GM19372 (cell line): ENCODE results near the gene SLC22A23.

Experiments used
- ATAC-seq: cut with Tn5 transposase; IDR thresholded peaks from one replicate; pipeline ENCODE4 v1.9.1; 2021; ENCODE audit warnings: mild to moderate bottlenecking, low read depth, moderate library complexity; ENCODE audit not compliant: unreplicated experiment

SLC22A23 gene

DNA sequence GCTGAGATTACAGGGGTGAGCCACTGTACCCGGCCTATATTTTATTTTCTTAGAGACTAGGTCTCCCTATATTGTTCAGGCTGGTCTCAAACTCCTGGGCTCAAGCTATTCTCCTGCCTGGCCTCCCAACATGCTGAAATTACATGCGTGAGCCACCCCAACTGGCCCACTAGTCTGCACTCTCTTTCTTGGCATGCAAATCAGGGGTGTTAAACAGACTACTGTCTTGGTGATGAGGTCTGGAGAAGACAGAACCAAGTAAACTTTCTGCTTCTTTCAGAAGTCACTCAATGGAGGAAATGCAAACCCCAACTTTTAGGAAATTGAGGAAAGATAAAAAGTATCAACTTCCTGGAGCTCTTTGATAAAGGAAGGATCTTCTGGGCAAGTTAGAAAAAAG lies 221.4 kb downstream of the SLC22A23 start:
- ATAC-seq: no peak

DNA sequence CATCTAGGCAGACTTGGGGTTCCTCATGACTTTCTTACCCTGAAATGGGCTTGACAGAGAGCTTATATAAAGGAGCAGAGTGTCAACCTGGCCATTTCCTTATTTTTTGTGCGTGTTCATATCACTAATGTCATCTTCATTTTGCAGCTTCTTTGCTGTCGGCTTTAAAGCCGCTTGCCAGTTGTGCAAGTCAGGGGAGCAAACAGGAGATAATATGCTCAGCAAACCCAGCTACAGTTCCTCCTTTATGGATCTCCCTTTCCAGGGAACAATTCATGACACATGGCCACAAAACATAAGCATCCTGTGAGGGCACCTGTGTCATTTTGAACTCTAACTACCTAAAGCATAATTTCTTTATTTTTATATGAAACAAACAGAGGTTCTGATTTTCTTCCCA lies 222.9 kb downstream of the SLC22A23 start:
- ATAC-seq: no peak

DNA sequence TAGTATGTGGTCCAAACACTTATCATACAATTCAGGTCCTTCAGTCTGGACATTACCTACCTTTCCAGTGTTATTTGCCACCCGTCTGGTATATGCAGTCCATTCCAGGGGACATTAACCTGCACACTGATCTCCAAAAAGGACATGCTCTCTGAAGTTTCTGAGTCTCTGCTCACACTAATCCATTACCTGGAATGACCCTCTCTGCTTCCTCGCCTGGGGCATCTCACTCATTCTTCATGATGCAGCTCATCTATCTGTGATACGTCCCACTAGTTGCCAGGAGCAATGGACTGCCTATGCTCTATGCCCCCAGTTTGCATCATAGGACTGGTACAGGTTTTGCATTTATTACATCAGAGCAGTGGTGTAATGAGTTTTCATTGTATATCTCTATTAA lies 223.5 kb downstream of the SLC22A23 start:
- ATAC-seq: no peak

DNA sequence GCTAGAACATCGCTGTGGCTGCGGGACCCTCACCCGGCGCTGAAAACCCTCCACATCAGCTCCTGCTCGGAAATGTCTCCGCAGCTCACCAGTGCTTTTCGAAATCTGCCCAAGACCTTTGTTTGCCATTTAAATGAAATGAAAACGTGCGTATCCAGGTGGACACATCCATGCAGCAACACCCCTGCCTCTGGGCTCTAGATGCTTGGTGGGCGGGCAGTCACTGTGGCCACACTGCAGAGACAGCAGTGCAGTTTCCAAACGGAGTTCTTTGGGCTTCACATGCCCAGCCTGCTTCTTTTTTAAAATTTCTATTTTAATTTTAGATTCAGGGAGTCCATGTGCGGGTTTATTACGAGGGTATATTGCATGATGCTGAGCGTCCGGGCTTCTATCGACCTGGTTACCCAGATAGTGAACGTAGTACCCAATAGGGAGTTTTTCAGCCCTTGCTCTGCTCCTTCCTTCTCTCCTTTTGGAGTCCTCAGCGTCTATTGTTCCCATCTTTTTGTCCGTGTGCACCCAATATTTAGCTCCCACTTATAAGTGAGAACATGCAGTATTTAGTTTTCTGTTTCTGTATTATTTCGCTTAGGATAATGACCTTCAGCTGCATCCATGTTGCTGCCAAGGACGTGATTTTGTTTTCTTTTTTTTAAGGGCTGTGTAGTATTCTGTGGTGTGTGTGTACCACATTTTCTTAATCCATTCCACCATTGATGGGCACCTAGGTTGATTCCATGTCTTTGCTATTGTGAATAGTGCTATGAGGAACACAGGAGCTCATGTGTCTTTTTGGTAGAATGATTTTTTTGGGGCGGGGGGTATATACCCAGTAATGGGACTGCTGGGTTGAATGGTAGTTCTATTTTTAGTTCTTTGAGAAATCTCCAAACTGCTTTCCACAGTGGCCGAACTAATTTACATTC lies 224.6 kb downstream of the SLC22A23 start:
- ATAC-seq: no peak

DNA sequence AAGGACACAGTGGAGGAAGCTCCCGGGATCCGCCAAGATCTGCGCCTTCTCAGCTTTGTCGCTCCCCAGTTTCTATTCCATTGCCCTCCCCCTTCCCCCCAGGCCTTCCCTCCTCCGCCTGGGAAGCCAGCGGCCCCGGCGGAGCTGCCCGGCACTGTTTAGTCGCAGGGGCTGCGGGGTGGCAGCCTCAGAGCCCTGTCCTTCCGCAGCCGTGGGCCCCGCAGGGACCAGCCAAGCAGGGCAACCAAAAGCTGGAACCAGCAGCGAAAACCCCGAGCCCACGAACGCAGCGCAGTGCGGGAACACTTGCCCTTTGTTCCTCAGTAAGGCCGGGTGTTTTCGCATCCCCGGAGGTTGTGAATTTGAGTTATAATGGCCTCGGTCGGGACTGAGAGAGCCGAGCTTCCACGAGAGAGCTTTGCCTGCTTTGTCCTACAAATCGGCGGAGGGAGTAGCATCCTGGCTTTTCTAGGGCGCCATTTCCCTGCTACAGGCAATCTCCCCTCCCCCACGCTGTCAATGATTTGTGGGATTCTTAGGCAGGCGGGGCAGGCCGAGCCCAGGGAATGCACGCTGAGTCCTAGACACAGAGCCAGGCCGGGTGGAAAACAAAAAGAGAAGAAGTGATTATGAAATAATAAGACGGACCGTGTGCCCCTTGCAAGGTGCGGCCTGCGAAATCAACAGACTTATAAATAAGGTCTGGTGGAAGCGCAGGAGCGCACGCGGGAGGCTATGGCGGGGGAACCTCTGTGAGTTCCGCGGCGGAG lies 225.4 kb downstream of the SLC22A23 start:
- no peak for ATAC-seq

DNA sequence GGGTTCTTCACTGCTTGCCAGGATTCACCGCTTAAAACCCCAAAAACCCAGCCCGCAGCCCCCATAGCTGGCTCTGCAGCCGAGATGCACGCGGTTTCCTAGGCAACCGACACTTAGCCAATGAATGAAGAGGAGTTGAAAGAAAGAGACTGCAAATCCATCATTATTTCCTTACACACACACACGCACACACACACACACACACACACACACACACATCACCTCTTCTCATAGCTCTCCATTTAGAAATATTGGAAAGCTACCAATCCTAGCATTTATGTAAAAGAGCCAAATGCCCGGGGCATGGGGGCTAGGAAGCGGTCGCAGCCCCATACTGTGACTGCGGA lies 226.0 kb downstream of the SLC22A23 start:
- ATAC-seq: no peak

DNA sequence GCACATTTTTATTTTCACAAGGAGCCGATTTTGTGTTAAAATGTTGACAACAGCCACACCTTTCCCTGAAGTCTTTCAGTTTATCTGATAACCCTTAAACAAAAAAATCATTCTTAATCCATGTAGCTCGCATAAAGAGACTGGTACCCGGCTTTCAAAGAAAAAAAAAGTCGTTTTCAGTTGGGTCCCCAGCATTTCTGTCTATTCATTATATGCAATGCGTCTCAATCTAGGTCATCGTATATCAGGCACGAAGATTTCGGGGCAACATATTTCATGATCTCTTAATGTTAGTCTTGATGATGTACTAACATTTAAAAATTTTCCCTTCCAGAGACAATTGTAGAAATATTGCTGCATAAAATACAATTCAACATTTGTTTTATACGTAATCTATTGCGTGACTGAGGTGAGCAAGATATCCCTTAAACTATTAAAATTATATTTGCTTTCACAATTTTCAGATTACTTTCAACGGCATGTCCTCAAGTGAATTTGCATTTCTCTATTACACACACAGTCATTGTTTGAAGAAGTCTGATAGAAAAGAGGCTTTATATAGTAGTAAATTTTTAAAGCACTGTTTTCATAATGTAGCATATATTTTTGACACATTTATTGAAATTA lies 226.5 kb downstream of the SLC22A23 start:
- no peak for ATAC-seq

DNA sequence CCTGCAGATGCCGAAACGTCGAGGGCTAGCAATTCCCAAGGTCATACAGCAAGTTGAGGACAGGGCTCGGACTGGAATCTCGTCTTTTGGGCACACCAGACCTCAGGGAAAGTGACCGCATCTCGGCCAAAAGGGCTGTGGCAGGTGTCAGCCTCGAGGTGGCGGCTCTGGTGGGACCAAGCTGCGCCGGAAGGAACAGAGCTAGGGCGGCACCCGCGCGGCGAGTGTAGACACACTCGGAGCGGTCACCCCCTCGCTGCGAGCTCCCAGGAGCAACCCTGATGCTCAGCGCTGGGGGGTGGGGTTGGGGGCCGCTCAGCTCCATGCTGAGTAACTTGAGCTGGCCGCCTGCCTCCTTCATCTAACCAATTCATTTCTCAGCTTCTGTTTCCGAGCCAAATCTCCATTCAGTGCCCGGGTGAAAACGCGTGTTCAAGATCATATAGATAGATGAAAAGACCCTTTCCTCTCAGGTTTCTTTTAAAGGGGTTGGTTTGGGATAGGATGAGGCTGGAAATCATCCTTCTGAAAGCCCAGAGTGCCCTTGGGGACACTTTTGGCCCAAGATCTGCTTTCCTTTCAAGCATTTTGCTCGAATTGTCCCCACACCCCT lies 227.2 kb downstream of the SLC22A23 start:
- no peak for ATAC-seq

DNA sequence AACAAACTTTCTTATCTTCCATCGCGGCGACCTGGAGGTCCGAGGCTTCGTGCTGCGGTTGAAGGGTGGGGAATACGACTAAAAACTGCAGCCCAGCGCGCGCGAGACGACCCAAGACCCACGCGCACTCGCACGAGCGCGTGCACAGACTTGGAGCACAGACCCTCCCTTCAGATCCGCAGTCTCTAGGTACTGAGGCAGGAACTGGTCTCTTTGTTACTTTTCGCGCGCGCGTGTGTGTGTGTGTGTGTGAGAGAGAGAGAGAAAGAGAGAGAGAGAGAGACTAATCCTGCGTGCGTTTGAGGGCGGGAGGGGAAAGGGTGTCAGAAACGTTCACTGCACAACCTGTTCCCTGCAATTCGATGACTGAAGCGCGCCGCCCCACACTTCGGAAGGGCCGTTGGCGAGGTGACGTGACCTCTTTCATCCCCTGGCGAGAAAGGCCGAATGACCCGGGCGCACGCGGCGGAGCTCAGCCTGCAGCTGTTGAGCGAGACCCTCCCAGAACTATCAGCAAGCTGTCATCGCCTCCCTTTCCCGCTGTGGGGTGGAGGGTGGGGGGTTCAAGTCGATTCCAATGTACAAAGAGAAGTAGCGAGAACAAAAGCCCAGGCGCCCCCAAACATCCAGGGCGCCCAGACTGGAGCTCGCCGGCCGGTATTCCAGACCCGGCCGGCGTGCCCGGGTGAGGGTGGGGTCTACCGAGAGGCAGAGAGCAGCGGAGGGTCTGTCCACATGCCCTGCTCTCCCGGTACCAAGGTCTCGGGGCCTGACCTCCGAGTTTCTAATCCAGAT lies 227.9 kb downstream of the SLC22A23 start:
- no peak for ATAC-seq

DNA sequence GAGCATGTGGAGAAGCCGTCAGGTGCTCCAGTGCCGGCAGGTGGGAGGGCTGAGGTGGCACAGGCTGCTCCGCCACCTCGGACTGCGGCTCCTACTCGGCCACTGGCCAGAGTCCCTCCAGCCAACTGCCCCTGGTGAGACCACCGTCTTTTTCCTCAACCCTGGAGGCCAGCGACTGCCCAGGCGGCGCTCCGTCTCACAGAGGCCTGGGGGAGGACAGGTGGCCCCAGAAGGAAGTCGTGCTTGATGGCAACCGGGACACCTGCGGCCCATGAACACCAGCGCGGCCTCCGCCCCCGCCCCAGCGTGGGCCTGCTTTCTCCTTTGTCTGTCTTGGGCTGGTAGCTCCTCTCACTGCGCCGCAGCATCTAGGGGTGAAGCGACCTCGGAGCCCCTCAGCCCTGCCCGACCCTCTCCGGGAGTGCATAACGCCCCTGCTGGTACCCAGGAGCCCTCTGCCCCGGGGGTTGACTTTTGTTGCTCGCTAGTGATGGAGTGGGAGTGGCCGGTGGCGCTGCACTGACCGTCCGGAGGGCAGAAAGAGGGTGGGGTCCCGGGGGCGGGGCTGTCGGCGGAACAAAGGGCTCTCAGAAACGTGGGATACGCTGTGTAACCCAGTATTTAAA lies 228.7 kb downstream of the SLC22A23 start:
- no peak for ATAC-seq

DNA sequence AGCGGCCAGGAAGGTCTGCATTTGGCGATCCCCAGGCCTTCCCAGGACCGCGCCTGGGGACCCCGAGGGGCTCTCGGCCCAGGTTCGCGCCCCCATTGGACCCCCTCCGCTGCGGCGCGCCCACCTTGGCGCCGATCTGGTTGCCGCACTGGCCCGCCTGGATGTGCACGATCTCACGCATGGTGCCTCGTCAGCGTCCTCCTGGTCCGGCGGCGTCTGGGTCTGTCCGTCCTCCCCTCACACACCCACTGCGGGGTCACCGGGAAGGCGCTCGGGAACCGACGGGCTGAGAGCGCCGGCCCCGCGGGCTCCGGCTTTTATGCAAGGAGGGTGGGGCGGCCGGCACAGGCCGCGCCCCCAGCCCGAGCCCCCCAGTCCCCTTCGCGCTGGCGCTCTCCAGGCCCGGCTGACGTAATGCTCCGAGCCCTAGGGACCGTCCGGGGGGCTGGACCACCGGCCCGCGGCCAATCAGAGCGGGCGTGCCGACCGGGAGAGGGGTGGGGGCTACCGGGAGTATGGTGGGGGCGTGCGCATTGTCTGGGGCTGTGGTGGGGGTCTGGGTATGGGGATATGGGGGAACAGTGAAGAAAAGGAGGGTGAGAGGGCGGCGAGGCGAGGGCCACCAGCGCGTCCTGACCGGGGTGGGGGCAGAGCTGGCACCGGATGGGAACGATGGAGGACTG lies 229.3 kb downstream of the SLC22A23 start, which contains the start of gene TUBB2B:
TSS of gene TUBB2B (minus strand) at position 291 of the 683 bp plus-strand sequence. CDS start at position 181, 110 bp downstream.
- no peak for ATAC-seq

DNA sequence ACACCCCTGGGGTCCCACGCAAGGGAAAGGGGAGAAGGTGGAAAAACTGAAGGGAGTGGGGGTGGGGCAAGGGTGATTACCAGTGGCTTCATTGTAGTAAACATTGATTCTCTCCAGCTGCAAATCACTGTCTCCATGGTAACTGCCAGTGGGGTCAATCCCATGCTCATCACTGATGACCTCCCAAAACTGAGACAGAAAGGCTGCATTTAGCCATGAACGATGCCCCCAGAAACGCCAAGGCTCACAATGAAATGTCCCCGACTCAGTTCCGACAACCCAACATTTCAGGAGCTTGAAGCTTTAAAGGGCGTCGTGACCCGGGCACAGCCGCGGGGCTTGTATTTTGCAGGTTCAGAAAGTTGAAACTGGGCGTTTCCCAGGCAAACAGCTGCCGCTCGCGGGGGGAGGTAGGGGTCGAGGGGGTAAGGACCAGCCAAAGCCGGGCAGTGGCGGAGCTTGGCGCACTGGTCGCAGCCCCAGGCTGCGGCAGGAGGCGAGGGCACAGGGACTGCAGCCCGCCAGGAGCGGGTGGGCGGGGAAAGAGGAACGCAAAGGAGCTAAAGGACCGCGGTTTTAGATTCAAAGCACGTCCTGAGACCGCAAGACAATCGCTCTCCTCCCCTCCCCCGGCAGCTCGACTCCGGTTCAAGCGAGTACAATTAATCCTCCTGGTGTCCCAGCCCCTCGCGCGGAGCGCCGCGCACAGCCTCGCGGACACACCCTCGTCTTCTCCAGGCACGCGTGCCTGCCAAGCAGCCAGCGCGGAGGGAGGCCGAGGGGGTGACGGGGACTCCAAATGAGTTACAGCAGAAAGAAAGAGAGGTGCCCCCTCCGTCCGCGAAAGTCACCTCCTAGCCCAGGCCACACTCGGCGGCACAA lies 230.1 kb downstream of the SLC22A23 start:
- ATAC-seq: no peak

DNA sequence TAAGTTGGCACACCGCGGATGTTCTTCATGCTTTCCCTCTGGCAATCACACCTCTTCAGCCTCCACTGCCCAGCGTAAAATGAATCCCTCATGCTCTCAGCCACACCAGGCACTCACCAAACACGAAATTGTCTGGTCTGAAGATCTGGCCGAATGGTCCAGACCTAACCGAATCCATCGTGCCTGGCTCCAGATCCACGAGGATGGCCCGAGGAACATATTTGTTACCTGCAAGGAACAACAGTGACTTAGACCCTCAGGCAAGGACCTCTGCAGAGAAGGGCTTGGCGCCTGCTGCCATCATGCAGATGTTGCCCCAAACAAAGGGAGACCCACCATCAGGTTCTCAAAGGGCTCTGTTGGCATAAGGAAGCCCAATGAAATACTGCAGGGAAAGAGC lies 230.8 kb downstream of the SLC22A23 start:
- no peak for ATAC-seq

DNA sequence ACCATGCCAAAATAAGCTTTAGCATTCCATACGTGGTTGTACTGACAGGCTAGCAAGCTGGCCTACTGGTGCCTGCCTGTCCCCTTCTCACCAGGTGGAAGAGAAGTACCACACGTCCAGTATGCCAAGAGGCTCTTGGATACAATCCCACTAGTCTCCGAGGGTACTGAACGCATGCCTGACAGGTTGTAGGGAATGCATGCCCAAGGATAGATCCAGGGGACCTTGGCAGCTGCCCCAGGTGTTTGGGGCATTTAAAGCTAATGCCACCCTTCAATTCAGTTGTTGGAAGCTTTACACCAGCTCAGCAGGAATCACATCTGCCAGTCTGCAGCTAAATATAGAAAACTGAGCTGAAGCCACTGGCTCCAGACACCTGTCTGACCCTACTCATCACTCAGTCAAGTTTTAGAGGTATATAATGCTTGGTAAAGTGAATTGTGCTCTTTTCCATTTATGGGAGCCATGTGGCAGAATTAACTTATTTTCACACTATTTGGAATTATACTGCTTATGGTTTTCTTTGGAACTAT lies 234.3 kb downstream of the SLC22A23 start:
- no peak for ATAC-seq

DNA sequence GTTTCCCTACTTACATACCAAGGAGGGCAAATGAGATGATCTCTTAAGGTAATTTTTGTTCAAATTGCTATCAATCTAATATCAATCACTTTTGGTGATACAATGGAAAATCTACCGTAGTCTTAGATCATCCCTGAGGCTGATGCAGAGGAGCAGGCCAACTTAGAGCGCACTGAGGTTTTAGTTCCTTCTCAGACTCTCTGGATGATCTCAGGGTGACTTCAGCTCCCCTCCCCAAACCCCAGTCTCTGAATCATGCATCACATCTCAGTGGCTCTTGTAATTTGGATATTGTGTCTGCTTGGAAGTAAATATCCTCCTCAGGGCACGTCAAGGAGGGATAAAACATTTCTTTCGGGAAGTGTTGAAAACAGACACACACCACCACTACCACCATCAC lies 235.3 kb downstream of the SLC22A23 start:
- no peak for ATAC-seq

DNA sequence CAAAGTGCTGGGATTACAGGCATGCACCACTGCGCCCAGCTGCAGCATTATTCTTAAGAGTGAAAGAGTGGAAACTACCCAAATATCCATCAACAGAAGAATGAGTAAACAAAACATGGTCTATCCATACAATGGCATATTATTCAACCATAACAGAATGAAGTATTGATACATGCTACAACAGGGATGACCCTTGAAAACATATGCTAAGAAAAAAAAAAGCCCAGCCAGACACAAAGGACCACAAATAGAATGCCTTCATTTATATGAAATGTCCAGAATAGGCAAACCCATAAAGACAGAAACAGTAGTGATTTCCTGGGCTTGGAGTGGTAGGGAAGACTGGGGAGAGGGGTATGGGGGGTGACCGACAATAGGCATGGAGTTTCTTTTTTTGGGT lies 236.5 kb downstream of the SLC22A23 start:
- no peak for ATAC-seq
